ENCODE measurements around the gene BHLHE23. TPM values are rescaled to one million over a fixed set of nuclear protein-coding genes. Genes with fewer than 3 reads are reported as not detected.

The BHLHE23 gene
- total RNA-seq, 1 experiment from 2014 or later, result not detected

- Histone ChIP-seq H3K27me3 (ENCODE audit: insufficient read depth, low read length) (no peaks in the 10 kb centered on the region), H3K9ac (ENCODE audit: low read length) (no peak overlapping the region), H3K9me2 (ENCODE audit: insufficient read depth) (no peaks in the 10 kb centered on the region), H2AFZ (ENCODE audit: low read depth, low read length, poor library complexity, severe bottlenecking) (no peak overlapping the region), H3K36me3 (ENCODE audit: control insufficient read depth in 1 of 2, insufficient read depth in 2 of 2, low read length in 2 of 2) (peaks cover 0 to 8% of the 10 kb centered on the region in 2 experiments; a peak in 1 of 4 replicates), H3K27ac (ENCODE audit: low read depth, low read length) (no peak overlapping the region), H3K79me2 (ENCODE audit: insufficient read depth, low read length) (no peaks in the 10 kb centered on the region), H3K4me3 (replicated peaks in 1 of 2; ENCODE audit: low read depth in 1 of 2, low read length in 2 of 2) (no peak overlapping the region), H4K20me1 (ENCODE audit: insufficient read depth) (no peaks in the 10 kb centered on the region), H3K4me2 (ENCODE audit: low read length) (no peak overlapping the region), H3K4me1 (ENCODE audit: control insufficient read depth in 1 of 2, insufficient read depth in 2 of 2, low read length in 2 of 2) (no peaks in the 10 kb centered on the region), H3K9me3 (ENCODE audit: control insufficient read depth in 1 of 2, insufficient read depth in 1 of 2, low read depth in 1 of 2, low read length in 2 of 2) (no peaks in the 10 kb centered on the region)
- intact Hi-C loops (cut with micrococcal nuclease), result no loop called here
- ChIA-PET POLR2A (no interaction called here), RAD21 (ENCODE audit: low non-redundant PET in 1 of 2, low total read pairs in 2 of 2, uncharacterized antibody in 2 of 2, unreplicated experiment in 2 of 2) (no interaction called here), CTCF (no interaction called here)
- no peak for TF ChIP-seq TCF7L2 (IDR thresholded peaks at IDR 0.05; ENCODE audit: borderline replicate concordance, extremely low read depth, insufficient read depth, insufficient read length)
- no peak for TF ChIP-seq FOSL1 (IDR thresholded peaks at IDR 0.05; ENCODE audit: low read depth)
- TF ChIP-seq ELF1 (IDR thresholded peaks at IDR 0.05; ENCODE audit: borderline replicate concordance, low read depth), result no peak
- no peak for TF ChIP-seq CEBPB (IDR thresholded peaks at IDR 0.05; ENCODE audit: low read depth)
- TF ChIP-seq ZFX (IDR thresholded peaks at IDR 0.05), result no peak
- no peak for TF ChIP-seq RAD21 (IDR thresholded peaks at IDR 0.05; ENCODE audit: low read depth)
- no peak for TF ChIP-seq POLR2AphosphoS5 (IDR thresholded peaks at IDR 0.05; ENCODE audit: low read depth, low read length)
- no peak for TF ChIP-seq ZBTB33 (IDR thresholded peaks at IDR 0.05; ENCODE audit: extremely low read depth, insufficient replicate concordance, low read length)
- no peak for TF ChIP-seq ATF3 (IDR thresholded peaks at IDR 0.05)
- no peak for TF ChIP-seq EGR1 (IDR thresholded peaks at IDR 0.05; ENCODE audit: low read depth)
- TF ChIP-seq POLR2A (IDR thresholded peaks at IDR 0.05; ENCODE audit: borderline replicate concordance, extremely low read depth, insufficient read depth, insufficient read length), result no peak
- TF ChIP-seq REST (IDR thresholded peaks at IDR 0.05; ENCODE audit: low read depth), result no peak
- no peak for TF ChIP-seq CTCF (IDR thresholded peaks at IDR 0.05 in 2 of 3, conservative IDR thresholded peaks at IDR 0.05 in 1 of 3; ENCODE audit: borderline replicate concordance in 1 of 3, insufficient read depth in 1 of 3, low read depth in 2 of 3, low read length in 2 of 3)
- no peak for TF ChIP-seq JUND (IDR thresholded peaks at IDR 0.05)
- no peak for TF ChIP-seq EZH2phosphoT487 (IDR thresholded peaks at IDR 0.05; ENCODE audit: borderline replicate concordance)
- no peak for TF ChIP-seq MAX (IDR thresholded peaks at IDR 0.05)
- ATAC-seq, result no peak
- DNase-seq (ENCODE audit: low read depth, low spot score), result no peak
- no TSS peak for BruUV-seq (replicated peaks)
Measured at GRCh38 chr20:62965363-62965771, 41.4 kb downstream of the BHLHE23 start.

All from HCT116 (cell line).